BLaER1 treated with 17β-estradiol and CSF1 and Interleukin-3, amounts not matched to agents 10 nM and 100 nM (cell line): ENCODE measurements around the gene BCL11A.
A peak's percentile ranks its signal among the peaks of the same experiment; 100 is the strongest.

Source experiments
- H3K27ac ChIP-seq, 11 experiments: shearing (Covaris generic); formaldehyde crosslinking; 2 replicates each; pipeline ENCODE4 v1.8.1; 2022
- H3K27me3 ChIP-seq, 11 experiments: shearing (Covaris generic); formaldehyde crosslinking; 2 replicates each; pipeline ENCODE4 v1.8.1; 2022
- H3K36me3 ChIP-seq, 11 experiments: shearing (Covaris generic); formaldehyde crosslinking; 2 replicates each; pipeline ENCODE4 v1.8.1; 2022
- H3K4me1 ChIP-seq, 10 experiments: shearing (Covaris generic); formaldehyde crosslinking; 2 replicates each; pipeline ENCODE4 v1.8.1; 2022
- H3K4me2 ChIP-seq, 11 experiments: shearing (Covaris generic); formaldehyde crosslinking; 2 replicates each; pipeline ENCODE4 v1.8.1; 2022
- H3K4me3 ChIP-seq, 10 experiments: shearing (Covaris generic); formaldehyde crosslinking; 2 replicates each; pipeline ENCODE4 v1.8.1; 2022
- H3K9ac ChIP-seq, 11 experiments: shearing (Covaris generic); formaldehyde crosslinking; 2 replicates each; pipeline ENCODE4 v1.8.1; 2022
- H3K9me3 ChIP-seq, 11 experiments: shearing (Covaris generic); formaldehyde crosslinking; replicated peaks in 1 of 11; 2 replicates each; pipeline ENCODE4 v1.8.1; 2022
- H4K20me1 ChIP-seq, 11 experiments: shearing (Covaris generic); formaldehyde crosslinking; 2 replicates each; pipeline ENCODE4 v1.8.1; 2022
- Cebpa-rat ChIP-seq, 11 experiments: shearing (Covaris generic); IDR thresholded peaks; 2 replicates each; pipeline ENCODE4 v1.8.1; 2022

BCL11A gene

GRCh38 chr2:60585276-60585675 is 31.8 kb upstream of the BCL11A start:
- peaks cover 0 to 15% (median 6%) of the 10 kb centered on the region in 11 experiments; a peak in 11 of 22 replicates for H3K9me3 ChIP-seq
- H3K4me2 ChIP-seq: peak overlapping the region in 3 of 11 experiments; percentile 72 to 81 (median 75); a peak in 4 of 22 replicates
- no peaks in the 10 kb centered on the region for H3K36me3 ChIP-seq
- H3K4me3 ChIP-seq: no peak overlapping the region
- peaks cover 0 to 77% (median 47%) of the 10 kb centered on the region in 10 experiments; a peak in 16 of 20 replicates for H3K4me1 ChIP-seq
- H3K27me3 ChIP-seq: peaks cover 0 to 5% (median 0%) of the 10 kb centered on the region in 11 experiments; a peak in 3 of 22 replicates
- H4K20me1 ChIP-seq: no peaks in the 10 kb centered on the region
- no peak for TF ChIP-seq Cebpa-rat (IDR thresholded peaks at IDR 0.05)
- H3K9ac ChIP-seq: no peak overlapping the region
- no peak overlapping the region for H3K27ac ChIP-seq

- Histone ChIP-seq H3K9me3 (peaks cover 0 to 13% (median 6%) of the 10 kb centered on the region in 11 experiments; a peak in 9 of 22 replicates), H3K27me3 (peaks cover 0 to 5% (median 0%) of the 10 kb centered on the region in 11 experiments; a peak in 3 of 22 replicates), H3K9ac (no peak overlapping the region), H4K20me1 (no peaks in the 10 kb centered on the region), H3K4me2 (peak overlapping the region in 9 of 11 experiments; percentile 11 to 83 (median 45); a peak in 13 of 22 replicates), H3K4me3 (no peak overlapping the region), H3K36me3 (no peaks in the 10 kb centered on the region), H3K4me1 (peaks cover 0 to 73% (median 46%) of the 10 kb centered on the region in 10 experiments; a peak in 16 of 20 replicates), H3K27ac (no peak overlapping the region)
- no peak for TF ChIP-seq Cebpa-rat (IDR thresholded peaks at IDR 0.05)
Measured at GRCh38 chr2:60583604-60584003, 30.1 kb upstream of the BCL11A start.

- no peak for TF ChIP-seq Cebpa-rat (IDR thresholded peaks at IDR 0.05)
- H3K4me1 ChIP-seq: peaks cover 0 to 53% (median 28%) of the 10 kb centered on the region in 10 experiments; a peak in 15 of 20 replicates
- peaks cover 0 to 13% (median 6%) of the 10 kb centered on the region in 11 experiments; a peak in 9 of 22 replicates for H3K9me3 ChIP-seq
- peaks cover 0 to 5% (median 0%) of the 10 kb centered on the region in 11 experiments; a peak in 3 of 22 replicates for H3K27me3 ChIP-seq
- no peaks in the 10 kb centered on the region for H3K36me3 ChIP-seq
- peak overlapping the region; percentile 50 to 81 (median 72); a peak in 21 of 22 replicates for H3K9ac ChIP-seq
- H3K4me2 ChIP-seq: peak overlapping the region; percentile 78 to 97 (median 90)
- H3K4me3 ChIP-seq: peak overlapping the region; percentile 50 to 69 (median 58)
- peak overlapping the region in 9 of 11 experiments; percentile 36 to 67 (median 51); a peak in 15 of 22 replicates for H3K27ac ChIP-seq
- no peaks in the 10 kb centered on the region for H4K20me1 ChIP-seq
Measured at GRCh38 chr2:60581433-60582282, 28.2 kb upstream of the BCL11A start.

- no peak for TF ChIP-seq Cebpa-rat (IDR thresholded peaks at IDR 0.05)
- Histone ChIP-seq H3K4me2 (no peak overlapping the region), H3K27ac (no peak overlapping the region), H3K27me3 (peaks cover 0 to 5% (median 0%) of the 10 kb centered on the region in 11 experiments; a peak in 5 of 22 replicates), H3K4me1 (peaks cover 0 to 15% (median 0%) of the 10 kb centered on the region in 10 experiments; a peak in 9 of 20 replicates), H3K36me3 (no peaks in the 10 kb centered on the region), H3K9me3 (no peaks in the 10 kb centered on the region), H3K9ac (no peak overlapping the region), H3K4me3 (no peak overlapping the region), H4K20me1 (no peaks in the 10 kb centered on the region)
Measured at GRCh38 chr2:60577682-60578283, 24.3 kb upstream of the BCL11A start.

GRCh38 chr2:60573251-60573650 is 19.8 kb upstream of the BCL11A start:
- H3K27me3 ChIP-seq: peaks cover 33 to 47% (median 43%) of the 10 kb centered on the region in 11 experiments
- TF ChIP-seq Cebpa-rat (IDR thresholded peaks at IDR 0.05): no peak

GRCh38 chr2:60570251-60570650 is 16.8 kb upstream of the BCL11A start:
- Histone ChIP-seq H3K4me2 (peak overlapping the region in 4 of 11 experiments; percentile 76 to 87 (median 79); a peak in 7 of 22 replicates), H3K27ac (no peak overlapping the region), H3K4me1 (peaks cover 6 to 18% (median 12%) of the 10 kb centered on the region in 10 experiments; a peak in 15 of 20 replicates), H3K9me3 (no peaks in the 10 kb centered on the region), H3K36me3 (no peaks in the 10 kb centered on the region), H3K27me3 (peaks cover 46 to 69% (median 60%) of the 10 kb centered on the region in 11 experiments), H4K20me1 (peaks cover 0 to 13% (median 0%) of the 10 kb centered on the region in 11 experiments; a peak in 1 of 22 replicates), H3K9ac (no peak overlapping the region), H3K4me3 (peak overlapping the region in 3 of 10 experiments; percentile 29 to 53 (median 47); a peak in 4 of 20 replicates)
- no peak for TF ChIP-seq Cebpa-rat (IDR thresholded peaks at IDR 0.05)

More at GRCh38 chr2:60573251-60573650, 19.8 kb upstream of the BCL11A start:
- no peaks in the 10 kb centered on the region for H3K36me3 ChIP-seq
- peaks cover 6 to 17% (median 9%) of the 10 kb centered on the region in 10 experiments; a peak in 11 of 20 replicates for H3K4me1 ChIP-seq
- no peak overlapping the region for H3K4me2 ChIP-seq
- peaks cover 0 to 13% (median 0%) of the 10 kb centered on the region in 11 experiments; a peak in 1 of 22 replicates for H4K20me1 ChIP-seq
- no peaks in the 10 kb centered on the region for H3K9me3 ChIP-seq
- H3K27ac ChIP-seq: no peak overlapping the region
- no peak overlapping the region for H3K4me3 ChIP-seq
- H3K9ac ChIP-seq: no peak overlapping the region

- TF ChIP-seq Cebpa-rat (IDR thresholded peaks at IDR 0.05): no peak
- Histone ChIP-seq H3K4me1 (peaks cover 9 to 24% (median 14%) of the 10 kb centered on the region in 10 experiments; a peak in 17 of 20 replicates), H3K27me3 (peaks cover 46 to 69% (median 60%) of the 10 kb centered on the region in 11 experiments), H3K9me3 (no peaks in the 10 kb centered on the region), H3K27ac (no peak overlapping the region), H3K9ac (no peak overlapping the region), H3K36me3 (no peaks in the 10 kb centered on the region), H4K20me1 (peaks cover 0 to 13% (median 0%) of the 10 kb centered on the region in 11 experiments; a peak in 1 of 22 replicates), H3K4me3 (peak overlapping the region in 9 of 10 experiments; percentile 8 to 54 (median 29); a peak in 14 of 20 replicates), H3K4me2 (peak overlapping the region; percentile 36 to 87 (median 57))
Measured at GRCh38 chr2:60569680-60570111, 16.2 kb upstream of the BCL11A start.

- Histone ChIP-seq H3K27ac (no peak overlapping the region), H3K9ac (no peak overlapping the region), H3K9me3 (no peaks in the 10 kb centered on the region), H3K4me1 (peaks cover 9 to 29% (median 16%) of the 10 kb centered on the region in 10 experiments; a peak in 17 of 20 replicates), H3K4me3 (no peak overlapping the region), H3K27me3 (peaks cover 46 to 69% (median 60%) of the 10 kb centered on the region in 11 experiments), H3K4me2 (no peak overlapping the region), H4K20me1 (peaks cover 0 to 13% (median 0%) of the 10 kb centered on the region in 11 experiments; a peak in 1 of 22 replicates), H3K36me3 (no peaks in the 10 kb centered on the region)
- peak in 1 of 11 experiments; percentile 18; a peak in 1 of 22 replicates for TF ChIP-seq Cebpa-rat (IDR thresholded peaks at IDR 0.05)
Measured at GRCh38 chr2:60567919-60568768, 14.7 kb upstream of the BCL11A start.
